ENCODE results near the gene MRPL45. TPM values are rescaled to one million over a fixed set of nuclear protein-coding genes. Genes with fewer than 3 reads are reported as not detected.

The MRPL45 gene
- total RNA-seq, 1 donor from 2014 or later = 57.7 TPM

DNA sequence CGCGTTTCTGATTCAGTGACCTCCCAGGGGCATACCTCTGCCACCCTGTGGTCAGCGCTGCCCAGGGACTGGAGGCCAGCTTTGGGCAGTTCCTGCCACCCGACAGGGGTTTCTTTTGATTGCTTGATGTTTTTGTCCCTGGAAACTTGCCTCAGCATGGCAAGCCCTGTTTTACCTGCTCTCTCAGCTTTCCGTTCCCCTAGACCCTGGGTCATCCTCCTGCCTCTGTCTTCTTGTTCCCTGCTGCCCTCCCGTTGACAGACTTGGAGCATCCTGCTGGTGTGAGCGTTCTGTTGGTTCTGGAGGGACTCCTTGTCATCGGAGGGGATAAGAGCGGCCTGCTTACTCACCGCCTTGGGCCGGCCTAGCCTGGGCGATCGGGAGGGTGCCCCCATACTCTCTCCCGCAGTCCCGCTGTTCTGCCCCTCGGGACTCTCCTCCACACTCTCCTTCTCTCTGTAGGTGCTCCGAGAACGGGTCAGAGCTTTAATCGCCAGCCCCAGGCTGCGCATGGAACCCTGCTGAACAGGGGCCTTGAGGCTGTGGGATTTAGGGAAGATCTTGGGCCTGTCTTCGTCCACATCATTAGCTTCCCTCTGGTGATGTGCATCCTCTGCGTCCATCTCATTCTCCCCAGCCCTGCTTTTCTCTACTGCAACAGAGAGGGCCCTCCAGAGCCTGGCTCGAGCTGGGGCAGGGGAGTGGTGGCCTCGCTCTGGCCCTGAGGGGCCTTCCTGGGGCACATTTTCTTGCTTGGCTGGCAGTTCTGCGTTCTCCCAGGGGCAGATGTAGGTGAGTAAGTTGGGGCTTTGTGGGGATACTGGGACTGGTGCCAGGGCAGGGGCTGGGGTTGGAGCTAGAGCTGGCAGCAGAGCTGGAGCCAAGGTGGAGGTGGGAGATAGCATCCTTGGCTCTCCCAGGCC is 33.1 kb downstream of the MRPL45 start:
- DNase-seq (ENCODE audit: low spot score) = no peak
- Mint-ChIP-seq H3K4me3 (ENCODE audit: unreplicated experiment) (no peak overlapping the region), H3K27ac (ENCODE audit: unreplicated experiment) (no peak overlapping the region), H3K36me3 (ENCODE audit: low read depth, unreplicated experiment) (peaks cover 4% of the 10 kb centered on the region), H3K4me1 (ENCODE audit: unreplicated experiment) (peaks cover 49% of the 10 kb centered on the region), H3K9me3 (ENCODE audit: unreplicated experiment) (no peaks in the 10 kb centered on the region), H3K27me3 (ENCODE audit: unreplicated experiment) (peaks cover 8% of the 10 kb centered on the region)
- TF ChIP-seq, protein P1, sequence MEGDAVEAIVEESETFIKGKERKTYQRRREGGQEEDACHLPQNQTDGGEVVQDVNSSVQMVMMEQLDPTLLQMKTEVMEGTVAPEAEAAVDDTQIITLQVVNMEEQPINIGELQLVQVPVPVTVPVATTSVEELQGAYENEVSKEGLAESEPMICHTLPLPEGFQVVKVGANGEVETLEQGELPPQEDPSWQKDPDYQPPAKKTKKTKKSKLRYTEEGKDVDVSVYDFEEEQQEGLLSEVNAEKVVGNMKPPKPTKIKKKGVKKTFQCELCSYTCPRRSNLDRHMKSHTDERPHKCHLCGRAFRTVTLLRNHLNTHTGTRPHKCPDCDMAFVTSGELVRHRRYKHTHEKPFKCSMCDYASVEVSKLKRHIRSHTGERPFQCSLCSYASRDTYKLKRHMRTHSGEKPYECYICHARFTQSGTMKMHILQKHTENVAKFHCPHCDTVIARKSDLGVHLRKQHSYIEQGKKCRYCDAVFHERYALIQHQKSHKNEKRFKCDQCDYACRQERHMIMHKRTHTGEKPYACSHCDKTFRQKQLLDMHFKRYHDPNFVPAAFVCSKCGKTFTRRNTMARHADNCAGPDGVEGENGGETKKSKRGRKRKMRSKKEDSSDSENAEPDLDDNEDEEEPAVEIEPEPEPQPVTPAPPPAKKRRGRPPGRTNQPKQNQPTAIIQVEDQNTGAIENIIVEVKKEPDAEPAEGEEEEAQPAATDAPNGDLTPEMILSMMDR (IDR thresholded peaks at IDR 0.05; ENCODE audit: unreplicated experiment) = no peak

DNA sequence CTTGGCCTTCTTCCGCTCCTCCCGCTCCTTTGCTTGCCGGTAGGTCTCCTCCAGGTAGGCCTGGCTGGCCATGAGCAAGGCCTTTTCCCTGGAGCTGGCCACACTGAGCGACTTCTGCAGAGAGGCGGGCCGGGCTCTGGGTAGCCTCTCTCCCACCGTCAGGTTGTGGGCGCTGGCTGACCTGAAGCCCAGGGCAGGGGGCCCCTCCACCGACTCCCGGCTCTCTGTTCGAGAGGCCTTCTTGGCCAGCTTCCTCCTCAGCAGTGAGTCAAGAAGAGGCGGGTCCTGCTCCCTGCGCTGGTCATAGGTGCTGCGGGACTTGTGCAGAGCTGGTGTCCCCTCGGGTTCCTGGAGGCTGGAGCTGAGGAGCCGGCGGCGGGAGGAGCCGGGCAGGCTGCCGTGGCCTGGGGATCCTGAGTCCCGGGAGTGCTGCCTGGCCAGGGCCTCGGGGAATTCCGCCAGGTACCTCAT is 34.0 kb downstream of the MRPL45 start:
- TF ChIP-seq, protein P1 (IDR thresholded peaks at IDR 0.05; ENCODE audit: unreplicated experiment) = no peak
- peaks cover 40% of the 10 kb centered on the region for H3K4me1 Mint-ChIP-seq (ENCODE audit: unreplicated experiment)
- H3K36me3 Mint-ChIP-seq (ENCODE audit: low read depth, unreplicated experiment) = peaks cover 8% of the 10 kb centered on the region
- peaks cover 8% of the 10 kb centered on the region for H3K27me3 Mint-ChIP-seq (ENCODE audit: unreplicated experiment)
- no peaks in the 10 kb centered on the region for H3K9me3 Mint-ChIP-seq (ENCODE audit: unreplicated experiment)
- no peak overlapping the region for H3K27ac Mint-ChIP-seq (ENCODE audit: unreplicated experiment)
- DNase-seq (ENCODE audit: low spot score) = no peak
- H3K4me3 Mint-ChIP-seq (ENCODE audit: unreplicated experiment) = no peak overlapping the region

DNA sequence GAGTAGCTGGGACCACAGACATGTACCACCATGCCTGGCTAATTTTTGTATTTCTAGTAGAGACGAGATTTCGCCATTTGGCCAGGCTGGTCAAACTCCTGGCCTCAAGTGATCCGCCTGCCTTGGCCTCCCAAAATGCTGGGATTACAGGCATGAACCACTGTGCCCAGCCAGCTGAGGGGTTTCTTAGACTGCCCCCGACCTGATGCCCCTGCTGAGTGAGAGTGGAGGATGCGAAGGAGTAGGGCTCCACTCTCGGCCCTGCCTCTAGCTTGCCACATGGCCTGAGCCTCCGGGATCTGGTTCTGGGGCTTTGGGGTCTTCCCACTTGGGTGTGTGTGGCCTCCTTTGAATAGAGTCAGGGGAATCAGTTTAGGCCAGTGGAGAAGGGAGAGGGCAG is 35.8 kb downstream of the MRPL45 start:
- H3K4me3 Mint-ChIP-seq (ENCODE audit: unreplicated experiment) = no peak overlapping the region
- no peaks in the 10 kb centered on the region for H3K9me3 Mint-ChIP-seq (ENCODE audit: unreplicated experiment)
- H3K27me3 Mint-ChIP-seq (ENCODE audit: unreplicated experiment) = peaks cover 17% of the 10 kb centered on the region
- peaks cover 26% of the 10 kb centered on the region for H3K4me1 Mint-ChIP-seq (ENCODE audit: unreplicated experiment)
- peaks cover 4% of the 10 kb centered on the region for H3K36me3 Mint-ChIP-seq (ENCODE audit: low read depth, unreplicated experiment)
- no peak for DNase-seq (ENCODE audit: low spot score)
- no peak overlapping the region for H3K27ac Mint-ChIP-seq (ENCODE audit: unreplicated experiment)
- TF ChIP-seq, protein P1 (IDR thresholded peaks at IDR 0.05; ENCODE audit: unreplicated experiment) = no peak

DNA sequence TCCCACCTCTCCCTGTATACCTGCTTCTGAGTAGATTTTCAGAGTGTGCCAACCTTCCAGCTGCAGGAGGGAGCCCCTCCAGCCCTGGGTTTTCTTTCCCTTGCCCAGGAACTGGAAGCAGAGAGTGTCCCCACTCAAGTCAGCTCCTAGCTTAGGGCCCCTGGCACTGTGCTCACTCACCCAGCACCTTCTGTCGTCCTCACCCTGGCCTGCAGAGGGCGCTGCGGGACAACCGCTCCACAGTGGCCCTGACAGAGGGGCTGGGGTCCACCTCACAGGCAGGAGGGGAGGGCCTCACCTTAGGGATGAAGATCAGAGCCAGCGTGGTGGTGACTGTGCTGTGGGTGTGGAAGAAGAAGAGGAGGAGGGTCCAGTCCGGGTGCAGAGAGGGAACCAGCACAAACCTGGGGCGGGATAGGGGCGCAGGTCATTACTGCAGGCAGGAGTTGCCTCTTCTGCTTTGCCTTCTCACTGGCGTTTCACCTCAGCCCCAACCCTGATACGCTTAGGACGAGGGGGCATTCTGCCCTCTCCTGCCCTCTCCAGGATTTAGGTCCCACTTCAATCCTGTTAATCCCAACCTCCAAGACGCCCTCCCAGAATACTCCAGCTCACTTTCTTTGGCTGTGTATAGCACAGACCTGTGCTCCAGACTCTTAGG is 36.8 kb downstream of the MRPL45 start:
- DNase-seq (ENCODE audit: low spot score) = peak; percentile 85
- no peak overlapping the region for H3K4me3 Mint-ChIP-seq (ENCODE audit: unreplicated experiment)
- H3K27me3 Mint-ChIP-seq (ENCODE audit: unreplicated experiment) = peaks cover 15% of the 10 kb centered on the region
- peaks cover 4% of the 10 kb centered on the region for H3K36me3 Mint-ChIP-seq (ENCODE audit: low read depth, unreplicated experiment)
- H3K9me3 Mint-ChIP-seq (ENCODE audit: unreplicated experiment) = no peaks in the 10 kb centered on the region
- peaks cover 18% of the 10 kb centered on the region for H3K4me1 Mint-ChIP-seq (ENCODE audit: unreplicated experiment)
- H3K27ac Mint-ChIP-seq (ENCODE audit: unreplicated experiment) = no peak overlapping the region
- TF ChIP-seq, protein P1 (IDR thresholded peaks at IDR 0.05; ENCODE audit: unreplicated experiment) = peak; percentile 88

All from endothelial cell (in vitro differentiated cells).